Smooth muscle cell (in vitro differentiated cells): ENCODE results near the gene DCAF17. TPM values are rescaled to one million over a fixed set of nuclear protein-coding genes. Genes with fewer than 3 reads are reported as not detected.

Source experiments
- DNase-seq: peaks from one replicate; lab custom pipeline; 2025; ENCODE audit not compliant: unreplicated experiment; lab: John Stamatoyannopoulos, UW
- H2AFZ ChIP-seq: fragments of 200-600 bp; sonication (generic); 2 replicates; pipeline ENCODE4 v1.6.0; 2016; ENCODE audit warnings: antibody characterized with exemption, low read depth, mild to moderate bottlenecking
- H3F3A ChIP-seq: fragments of 200-600 bp; sonication (generic); 2 replicates; pipeline ENCODE4 v1.6.0; 2017; ENCODE audit warnings: antibody characterized with exemption, low read depth
- H3K27ac ChIP-seq: fragments of 200-600 bp; sonication (generic); 2 replicates; pipeline ENCODE4 v1.5.1; 2016; ENCODE audit warnings: low read depth, mild to moderate bottlenecking
- H3K27me3 ChIP-seq: fragments of 200-600 bp; sonication (generic); 2 replicates; pipeline ENCODE4 v1.6.1; 2016; ENCODE audit warnings: low read depth, mild to moderate bottlenecking
- H3K36me3 ChIP-seq: fragments of 200-600 bp; sonication (generic); 2 replicates; pipeline ENCODE4 v1.5.1; 2016; ENCODE audit warnings: low read depth
- H3K4me1 ChIP-seq: fragments of 200-600 bp; sonication (generic); 2 replicates; pipeline ENCODE4 v1.5.1; 2016; ENCODE audit warnings: low read depth
- H3K4me2 ChIP-seq: fragments of 200-600 bp; sonication (generic); 2 replicates; pipeline ENCODE4 v1.6.0; 2016; ENCODE audit warnings: mild to moderate bottlenecking
- H3K4me3 ChIP-seq: fragments of 200-600 bp; sonication (generic); 2 replicates; pipeline ENCODE4 v1.5.1; 2016; ENCODE audit warnings: mild to moderate bottlenecking
- H3K79me2 ChIP-seq: fragments of 200-600 bp; sonication (generic); 2 replicates; pipeline ENCODE4 v1.6.0; 2016; ENCODE audit warnings: low read depth, mild to moderate bottlenecking
- H3K9ac ChIP-seq: fragments of 200-600 bp; sonication (generic); 2 replicates; pipeline ENCODE4 v1.6.0; 2016; ENCODE audit warnings: low read depth
- H3K9me3 ChIP-seq: fragments of 200-600 bp; sonication (generic); replicated peaks from 2 replicates; pipeline ENCODE4 v1.5.1; 2016; ENCODE audit warnings: low read depth
- H4K20me1 ChIP-seq: fragments of 200-600 bp; sonication (generic); 2 replicates; pipeline ENCODE4 v1.6.0; 2016; ENCODE audit warnings: low read depth
- WGBS: methylation state at CpG from one replicate; pipeline ENCODE4 v1.1.7; 2016; ENCODE audit warnings: low lambda C conversion rate; 5-methylcytosine and 5-hydroxymethylcytosine counted together
- polyA plus RNA-seq: library from polyadenylated mRNA; unstranded; fragments of >200 nt; fragmentation: Nextera tagmentation; extraction: Ambion mirVana; gene quantifications from 2 replicates; pipeline ENCODE4 v1.2.1, GENCODE V29; 2016
- total RNA-seq: library from RNA; depleted of rRNA; stranded (reverse); fragments of >200 nt; gene quantifications from 2 replicates; pipeline ENCODE4 v1.2.3, GENCODE V29; 2014
- TF ChIP-seq, protein P1 (sequence below): fragments of 200-600 bp; sonication (generic); IDR thresholded peaks from 2 replicates; pipeline ENCODE4 v1.5.1; 2017; ENCODE audit warnings: borderline replicate concordance, mild to moderate bottlenecking, antibody characterized with exemption; ENCODE audit not compliant: insufficient read depth, poor library complexity, severe bottlenecking

Gene DCAF17
- total and polyA plus RNA-seq, 2 experiments from 2014 or later: 4.3 to 17.2 TPM

DNA sequence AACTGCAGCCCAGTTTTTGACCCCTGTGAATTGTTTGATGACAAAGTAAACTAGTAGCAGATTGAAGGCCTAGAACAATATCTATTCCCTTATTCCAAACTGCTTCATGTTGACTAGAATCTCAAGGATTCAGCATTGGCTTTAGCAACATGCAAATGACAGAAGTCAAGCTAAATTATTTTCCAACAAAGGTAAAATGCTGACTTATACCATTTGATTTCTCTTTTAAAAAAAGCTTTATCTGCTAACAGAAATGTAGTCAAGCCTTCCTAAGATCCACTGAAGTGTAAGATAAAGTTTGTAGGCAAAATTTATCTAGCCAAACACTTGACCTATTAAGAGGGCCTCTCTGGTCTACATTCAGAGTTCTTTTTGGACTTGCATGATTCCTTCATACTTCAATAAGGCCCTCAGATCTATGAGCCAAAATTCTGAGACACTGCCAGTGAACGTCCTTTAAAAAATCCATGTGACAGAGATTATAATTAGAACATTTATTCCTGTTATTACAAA, 78.7 kb downstream of the DCAF17 start:
- no peaks in the 10 kb centered on the region for H3F3A ChIP-seq
- no peak overlapping the region for H2AFZ ChIP-seq
- no peak overlapping the region for H3K4me3 ChIP-seq
- TF ChIP-seq, protein P1, sequence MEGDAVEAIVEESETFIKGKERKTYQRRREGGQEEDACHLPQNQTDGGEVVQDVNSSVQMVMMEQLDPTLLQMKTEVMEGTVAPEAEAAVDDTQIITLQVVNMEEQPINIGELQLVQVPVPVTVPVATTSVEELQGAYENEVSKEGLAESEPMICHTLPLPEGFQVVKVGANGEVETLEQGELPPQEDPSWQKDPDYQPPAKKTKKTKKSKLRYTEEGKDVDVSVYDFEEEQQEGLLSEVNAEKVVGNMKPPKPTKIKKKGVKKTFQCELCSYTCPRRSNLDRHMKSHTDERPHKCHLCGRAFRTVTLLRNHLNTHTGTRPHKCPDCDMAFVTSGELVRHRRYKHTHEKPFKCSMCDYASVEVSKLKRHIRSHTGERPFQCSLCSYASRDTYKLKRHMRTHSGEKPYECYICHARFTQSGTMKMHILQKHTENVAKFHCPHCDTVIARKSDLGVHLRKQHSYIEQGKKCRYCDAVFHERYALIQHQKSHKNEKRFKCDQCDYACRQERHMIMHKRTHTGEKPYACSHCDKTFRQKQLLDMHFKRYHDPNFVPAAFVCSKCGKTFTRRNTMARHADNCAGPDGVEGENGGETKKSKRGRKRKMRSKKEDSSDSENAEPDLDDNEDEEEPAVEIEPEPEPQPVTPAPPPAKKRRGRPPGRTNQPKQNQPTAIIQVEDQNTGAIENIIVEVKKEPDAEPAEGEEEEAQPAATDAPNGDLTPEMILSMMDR: no peak
- H3K4me2 ChIP-seq: no peak overlapping the region
- WGBS: 64% methylated on average over 1 of the region's 1 CpG
- H4K20me1 ChIP-seq: no peaks in the 10 kb centered on the region
- peaks cover 6% of the 10 kb centered on the region for H3K27me3 ChIP-seq
- H3K36me3 ChIP-seq: no peaks in the 10 kb centered on the region
- H3K9ac ChIP-seq: no peak overlapping the region
- H3K79me2 ChIP-seq: no peaks in the 10 kb centered on the region
- no peaks in the 10 kb centered on the region for H3K9me3 ChIP-seq
- H3K27ac ChIP-seq: no peak overlapping the region
- no peak for DNase-seq
- H3K4me1 ChIP-seq: no peaks in the 10 kb centered on the region

DNA sequence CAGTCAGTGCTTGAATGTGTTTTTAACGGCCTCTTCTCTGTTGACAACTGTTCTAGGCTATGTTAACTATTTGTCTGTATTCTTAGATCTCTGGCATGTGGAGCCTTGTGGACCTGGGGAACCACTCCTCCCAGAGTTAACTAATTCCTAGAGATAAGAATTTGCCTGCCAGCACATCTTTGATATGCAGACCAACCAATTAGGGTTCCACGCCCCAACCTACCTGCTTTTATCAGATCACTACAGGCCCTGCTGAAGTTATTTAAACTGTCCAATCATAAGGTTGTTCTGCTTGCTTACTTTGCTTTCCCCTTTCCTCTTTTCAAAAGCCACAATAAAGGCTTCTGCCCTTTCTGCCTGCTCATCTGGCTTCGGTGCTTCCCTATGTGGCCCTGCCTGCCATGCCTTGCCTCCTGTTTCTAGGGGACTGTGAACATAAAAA, 79.7 kb downstream of the DCAF17 start:
- DNase-seq: no peak
- Histone ChIP-seq H2AFZ (no peak overlapping the region), H3K27ac (no peak overlapping the region), H3K27me3 (no peaks in the 10 kb centered on the region), H3K4me3 (no peak overlapping the region), H3K4me2 (no peak overlapping the region), H4K20me1 (no peaks in the 10 kb centered on the region), H3K36me3 (no peaks in the 10 kb centered on the region), H3F3A (no peaks in the 10 kb centered on the region), H3K9ac (no peak overlapping the region), H3K9me3 (no peaks in the 10 kb centered on the region), H3K79me2 (no peaks in the 10 kb centered on the region), H3K4me1 (no peaks in the 10 kb centered on the region)
- 35% methylated on average over 3 of the region's 3 CpGs for WGBS
- TF ChIP-seq, protein P1: no peak

DNA sequence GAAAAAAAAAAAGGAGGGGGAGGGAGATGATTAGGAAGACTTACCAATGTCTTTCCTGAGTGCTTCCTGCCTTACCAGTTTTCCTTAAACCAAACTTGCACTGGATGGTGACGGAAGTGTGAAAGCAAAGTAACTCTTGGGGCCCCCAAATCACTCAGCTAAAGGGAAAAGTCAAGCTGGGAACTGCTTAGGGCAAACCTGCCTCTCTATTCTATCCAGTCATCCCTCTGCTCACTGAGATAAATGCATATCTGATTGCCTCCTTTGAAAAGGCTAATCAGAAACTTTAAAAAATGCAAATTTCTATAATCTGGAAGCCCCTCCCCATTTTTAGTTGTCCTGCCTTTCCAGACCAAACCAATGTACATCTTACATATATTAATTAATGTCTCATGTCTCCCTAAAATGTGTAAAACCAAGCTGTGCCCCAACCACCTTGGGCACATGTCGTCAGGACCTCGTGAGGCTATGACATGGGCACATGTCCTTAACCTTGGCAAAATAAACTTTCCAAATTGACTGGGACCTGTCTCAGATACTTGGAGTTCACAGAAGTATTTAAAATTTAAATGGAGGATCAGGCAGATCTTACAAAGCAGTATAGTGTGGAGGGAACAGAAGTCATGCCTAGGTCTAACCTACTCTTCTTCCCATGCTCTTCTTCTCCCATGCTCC, 81.0 kb downstream of the DCAF17 start:
- WGBS: 94% methylated on average over 3 of the region's 3 CpGs
- TF ChIP-seq, protein P1: no peak
- Histone ChIP-seq H3K79me2 (no peaks in the 10 kb centered on the region), H3K9ac (no peak overlapping the region), H3K4me2 (no peak overlapping the region), H4K20me1 (no peaks in the 10 kb centered on the region), H3K36me3 (no peaks in the 10 kb centered on the region), H2AFZ (no peak overlapping the region), H3K27ac (no peak overlapping the region), H3K27me3 (no peaks in the 10 kb centered on the region), H3K9me3 (no peaks in the 10 kb centered on the region), H3K4me3 (no peak overlapping the region), H3F3A (no peaks in the 10 kb centered on the region), H3K4me1 (no peaks in the 10 kb centered on the region)
- no peak for DNase-seq
